Measurements from ENCODE around the gene GNG5.
"Not testable (repeated sequence)": the region's sequence is repeated elsewhere in the genome, so short reads cannot be mapped to it uniquely, and the experiment has no call there.

GNG5 gene

GRCh38 chr1:84506002-84506728 lies at the start of gene GNG5, which contains the start of gene SPATA1:
Gene GNG5 (minus strand): TSS chr1:84506581. CDS start chr1:84506091, 490 bp downstream.
Gene SPATA1 (plus strand): TSS chr1:84506386. CDS start chr1:84516360, 9,974 bp downstream.
- peak in 1 of 2 experiments; percentile 61 for DNase-seq

- DNase-seq = no peak
These were observed 44.4 kb upstream of the GNG5 start for GRCh38 chr1:84550826-84551225.

- DNase-seq = no peak
These were observed 35.3 kb upstream of the GNG5 start for GRCh38 chr1:84541679-84542078.

- DNase-seq = no peak
These were observed 34.4 kb upstream of the GNG5 start for GRCh38 chr1:84540759-84541158.

GRCh38 chr1:84539972-84540371 lies 33.6 kb upstream of the GNG5 start:
- no peak for DNase-seq

- DNase-seq = no peak
These were observed 32.2 kb upstream of the GNG5 start for GRCh38 chr1:84538599-84538998.

GRCh38 chr1:84525779-84526178 lies 19.4 kb upstream of the GNG5 start:
- no peak for DNase-seq

- DNase-seq = no peak
These were observed 18.2 kb upstream of the GNG5 start for GRCh38 chr1:84524590-84524989.

GRCh38 chr1:84510668-84511067 lies 4.3 kb upstream of the GNG5 start:
- no peak for DNase-seq

GRCh38 chr1:84510165-84510564 lies 3.8 kb upstream of the GNG5 start:
- no peak for DNase-seq

- no peak for DNase-seq
These were observed 2.6 kb upstream of the GNG5 start for GRCh38 chr1:84509029-84509428.

- DNase-seq = no peak
These were observed 2.1 kb upstream of the GNG5 start for GRCh38 chr1:84508510-84508909.

- DNase-seq = not testable (repeated sequence)
These were observed 1.5 kb upstream of the GNG5 start for GRCh38 chr1:84507887-84508286.

- DNase-seq = no peak
These were observed 510 bp upstream of the GNG5 start for GRCh38 chr1:84506729-84507453.

GRCh38 chr1:84505493-84506001 lies 834 bp downstream of the GNG5 start:
- DNase-seq = no peak

GRCh38 chr1:84504580-84505492 lies 1.5 kb downstream of the GNG5 start:
- DNase-seq = no peak

- no peak for DNase-seq
These were observed 3.5 kb downstream of the GNG5 start for GRCh38 chr1:84502927-84503326.

GRCh38 chr1:84497631-84498275 lies 8.6 kb downstream of the GNG5 start:
- no peak for DNase-seq

GRCh38 chr1:84496498-84496897 lies 9.9 kb downstream of the GNG5 start:
- DNase-seq = no peak

GRCh38 chr1:84493747-84494146 lies 12.6 kb downstream of the GNG5 start:
- no peak for DNase-seq

GRCh38 chr1:84492726-84493125 lies 13.7 kb downstream of the GNG5 start:
- DNase-seq = no peak

GRCh38 chr1:84489766-84490165 lies 16.6 kb downstream of the GNG5 start:
- DNase-seq = no peak
